HG02852 (cell line): ENCODE data around the gene TMEM121.

Experiments used
- ATAC-seq: cut with Tn5 transposase; IDR thresholded peaks from one replicate; pipeline ENCODE4 v1.9.1; 2021; ENCODE audit warnings: mild to moderate bottlenecking, moderate library complexity; ENCODE audit not compliant: unreplicated experiment

The TMEM121 gene

GRCh38 chr14:105525861-105526775, at the start of gene TMEM121:
Gene TMEM121 (plus strand): TSS chr14:105526583. CDS start chr14:105528835, 2,252 bp downstream.
- no peak for ATAC-seq

GRCh38 chr14:105476831-105477659, 49.3 kb upstream of the TMEM121 start:
- ATAC-seq, result no peak

- no peak for ATAC-seq
Observed at GRCh38 chr14:105477660-105478397, 48.6 kb upstream of the TMEM121 start.

- no peak for ATAC-seq
Observed at GRCh38 chr14:105478398-105479251, 47.8 kb upstream of the TMEM121 start.

- ATAC-seq, result no peak
Observed at GRCh38 chr14:105479431-105480158, 46.8 kb upstream of the TMEM121 start.

- ATAC-seq, result no peak
Observed at GRCh38 chr14:105480199-105480746, 46.1 kb upstream of the TMEM121 start.

GRCh38 chr14:105480807-105481801, 45.3 kb upstream of the TMEM121 start:
- no peak for ATAC-seq

- no peak for ATAC-seq
Observed at GRCh38 chr14:105481886-105482457, 44.4 kb upstream of the TMEM121 start.

GRCh38 chr14:105482486-105483110, 43.8 kb upstream of the TMEM121 start:
- ATAC-seq, result no peak

GRCh38 chr14:105483300-105484068, 42.9 kb upstream of the TMEM121 start:
- no peak for ATAC-seq

- ATAC-seq, result no peak
Observed at GRCh38 chr14:105484069-105484996, 42.0 kb upstream of the TMEM121 start.

GRCh38 chr14:105484997-105485393, 41.4 kb upstream of the TMEM121 start:
- ATAC-seq, result no peak

GRCh38 chr14:105485739-105486162, 40.6 kb upstream of the TMEM121 start:
- ATAC-seq, result no peak

GRCh38 chr14:105486163-105486973, 40.0 kb upstream of the TMEM121 start, which contains the start of gene CRIP1:
Gene CRIP1 (plus strand): TSS chr14:105486886. CDS start chr14:105487260, 374 bp downstream.
- no peak for ATAC-seq
